HG02840 (cell line): ENCODE results near the gene SCAF1.

Experiments
- ATAC-seq: cut with Tn5 transposase; IDR thresholded peaks from one replicate; pipeline ENCODE4 v1.9.1; 2021; ENCODE audit warnings: mild to moderate bottlenecking, moderate library complexity, moderate number of reproducible peaks; ENCODE audit not compliant: unreplicated experiment, low FRiP score

SCAF1 gene

GRCh38 chr19:49640113-49640898, 1.7 kb upstream of the SCAF1 start, which contains the start of gene RRAS:
Gene RRAS, minus strand, starts transcription at chr19:49640143. Its CDS starts 45 bp downstream, at chr19:49640098.
- ATAC-seq: peak; percentile 65

- no peak for ATAC-seq
Observed at GRCh38 chr19:49642492-49643035, 555 bp downstream of the SCAF1 start.

DNA sequence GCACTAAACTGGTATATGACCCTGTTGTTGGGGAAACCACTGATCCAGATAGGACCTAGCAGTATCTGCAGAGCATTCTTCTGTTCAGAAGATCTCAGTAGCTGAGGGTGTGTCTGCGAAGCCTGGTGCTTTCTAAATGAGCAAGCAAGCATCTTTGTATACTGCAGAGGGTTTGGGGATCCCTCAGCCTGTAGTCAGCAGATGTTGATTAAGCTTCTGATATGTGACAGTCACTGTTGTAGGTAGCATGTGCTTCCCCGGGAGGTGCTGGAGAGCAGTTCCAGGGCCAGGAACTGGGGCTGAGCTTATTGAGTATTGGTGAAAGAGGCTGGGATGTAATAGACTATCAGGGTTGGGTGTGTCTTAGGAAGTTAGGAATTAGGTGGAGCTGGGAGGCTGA, 1.5 kb downstream of the SCAF1 start:
- no peak for ATAC-seq

DNA sequence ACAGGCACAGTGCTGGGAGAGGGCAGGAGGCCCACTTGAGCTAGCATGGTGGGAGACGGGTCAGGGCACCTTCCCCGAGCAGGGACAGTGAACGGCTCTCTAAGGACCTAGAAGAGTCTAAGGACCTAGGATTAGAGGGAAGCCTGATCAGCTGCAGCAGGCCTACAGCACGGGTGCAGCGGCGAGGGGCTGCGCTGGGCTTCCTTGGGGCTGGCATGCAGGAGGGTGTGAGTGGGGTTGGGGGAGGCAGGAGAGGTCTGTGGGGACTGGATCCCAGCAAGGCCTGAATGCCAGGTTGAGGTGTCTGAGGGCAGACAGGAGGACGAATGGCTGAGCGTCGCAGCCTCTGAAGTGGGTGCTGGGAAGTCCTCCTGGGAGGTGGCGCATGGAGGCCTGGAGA, 3.6 kb downstream of the SCAF1 start:
- ATAC-seq: no peak

- ATAC-seq: no peak
Observed at GRCh38 chr19:49645995-49646394, 4.0 kb downstream of the SCAF1 start.

DNA sequence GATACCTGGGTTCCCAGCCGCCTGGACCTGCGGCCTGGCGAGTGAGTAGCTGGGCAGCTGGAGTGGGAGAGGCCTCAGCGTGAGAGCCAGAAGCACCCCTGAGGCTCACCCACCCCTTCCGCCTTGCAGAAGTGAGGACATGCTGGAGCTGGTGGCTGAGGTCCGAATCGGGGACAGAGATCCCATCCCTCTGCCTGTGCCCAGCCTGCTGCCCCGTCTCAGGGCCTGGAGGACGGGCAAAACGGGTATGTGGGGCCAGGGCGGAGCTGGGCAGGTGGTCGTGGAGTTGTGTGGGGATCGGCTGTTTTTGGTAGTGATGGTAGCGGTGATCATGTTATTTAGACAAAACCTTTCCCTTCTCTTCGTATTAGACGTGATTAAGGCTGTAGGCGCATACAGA, 4.6 kb downstream of the SCAF1 start:
- ATAC-seq: no peak

- no peak for ATAC-seq
Observed at GRCh38 chr19:49651029-49651819, 9.2 kb downstream of the SCAF1 start.

DNA sequence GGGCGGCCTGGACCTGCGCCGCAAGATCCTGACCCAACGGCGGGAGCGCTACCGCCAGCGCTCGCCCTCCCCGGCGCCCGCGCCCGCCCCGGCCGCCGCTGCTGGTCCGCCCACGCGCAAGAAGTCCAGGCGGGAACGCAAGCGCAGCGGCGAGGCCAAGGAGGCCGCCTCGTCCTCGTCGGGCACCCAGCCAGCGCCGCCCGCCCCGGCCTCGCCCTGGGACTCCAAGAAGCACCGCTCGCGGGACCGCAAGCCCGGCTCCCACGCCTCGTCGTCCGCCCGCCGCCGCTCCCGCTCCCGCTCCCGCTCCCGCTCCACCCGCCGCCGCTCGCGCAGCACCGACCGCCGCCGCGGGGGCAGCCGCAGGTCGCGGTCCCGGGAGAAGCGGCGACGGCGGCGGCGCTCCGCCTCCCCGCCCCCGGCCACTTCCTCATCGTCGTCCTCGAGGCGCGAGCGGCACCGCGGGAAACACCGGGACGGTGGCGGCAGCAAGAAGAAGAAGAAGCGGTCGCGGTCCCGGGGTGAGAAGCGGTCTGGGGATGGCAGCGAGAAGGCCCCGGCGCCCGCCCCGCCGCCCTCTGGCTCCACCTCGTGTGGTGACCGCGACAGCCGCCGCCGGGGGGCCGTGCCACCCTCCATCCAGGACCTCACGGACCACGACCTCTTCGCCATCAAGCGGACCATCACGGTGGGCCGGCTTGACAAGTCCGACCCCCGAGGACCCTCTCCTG, 10.0 kb downstream of the SCAF1 start:
- ATAC-seq: no peak

GRCh38 chr19:49652551-49653465, 10.8 kb downstream of the SCAF1 start:
- no peak for ATAC-seq

DNA sequence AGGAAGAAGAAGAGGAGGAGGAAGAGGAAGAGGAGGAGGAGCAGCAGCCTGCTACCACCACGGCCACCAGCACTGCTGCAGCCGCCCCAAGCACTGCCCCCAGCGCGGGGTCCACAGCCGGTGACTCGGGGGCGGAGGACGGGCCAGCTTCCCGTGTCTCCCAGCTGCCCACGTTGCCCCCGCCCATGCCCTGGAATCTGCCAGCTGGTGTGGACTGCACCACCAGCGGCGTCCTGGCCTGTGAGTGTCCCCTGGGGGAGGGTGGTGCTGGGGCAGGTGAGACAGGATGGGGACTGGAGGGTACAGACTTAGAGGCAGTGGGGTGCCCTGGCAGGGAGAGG, 11.4 kb downstream of the SCAF1 start:
- no peak for ATAC-seq

DNA sequence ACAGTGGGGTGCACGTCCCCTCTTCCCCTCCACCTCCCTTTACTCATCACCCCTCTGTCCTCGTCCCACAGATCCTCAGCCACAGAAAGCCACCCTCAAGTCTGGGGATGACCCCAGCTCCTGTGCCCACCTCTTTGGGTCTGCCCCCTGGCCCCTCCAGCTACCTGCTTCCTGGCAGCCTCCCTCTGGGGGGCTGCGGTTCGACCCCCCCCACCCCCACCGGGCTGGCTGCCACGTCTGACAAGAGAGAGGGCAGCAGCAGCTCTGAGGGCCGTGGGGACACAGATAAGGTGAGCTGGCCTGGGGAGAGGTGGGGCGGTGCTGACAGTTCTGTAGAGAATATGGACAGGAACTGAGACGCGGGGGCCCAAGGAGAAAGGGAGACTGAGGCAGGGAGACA, 12.6 kb downstream of the SCAF1 start:
- no peak for ATAC-seq

DNA sequence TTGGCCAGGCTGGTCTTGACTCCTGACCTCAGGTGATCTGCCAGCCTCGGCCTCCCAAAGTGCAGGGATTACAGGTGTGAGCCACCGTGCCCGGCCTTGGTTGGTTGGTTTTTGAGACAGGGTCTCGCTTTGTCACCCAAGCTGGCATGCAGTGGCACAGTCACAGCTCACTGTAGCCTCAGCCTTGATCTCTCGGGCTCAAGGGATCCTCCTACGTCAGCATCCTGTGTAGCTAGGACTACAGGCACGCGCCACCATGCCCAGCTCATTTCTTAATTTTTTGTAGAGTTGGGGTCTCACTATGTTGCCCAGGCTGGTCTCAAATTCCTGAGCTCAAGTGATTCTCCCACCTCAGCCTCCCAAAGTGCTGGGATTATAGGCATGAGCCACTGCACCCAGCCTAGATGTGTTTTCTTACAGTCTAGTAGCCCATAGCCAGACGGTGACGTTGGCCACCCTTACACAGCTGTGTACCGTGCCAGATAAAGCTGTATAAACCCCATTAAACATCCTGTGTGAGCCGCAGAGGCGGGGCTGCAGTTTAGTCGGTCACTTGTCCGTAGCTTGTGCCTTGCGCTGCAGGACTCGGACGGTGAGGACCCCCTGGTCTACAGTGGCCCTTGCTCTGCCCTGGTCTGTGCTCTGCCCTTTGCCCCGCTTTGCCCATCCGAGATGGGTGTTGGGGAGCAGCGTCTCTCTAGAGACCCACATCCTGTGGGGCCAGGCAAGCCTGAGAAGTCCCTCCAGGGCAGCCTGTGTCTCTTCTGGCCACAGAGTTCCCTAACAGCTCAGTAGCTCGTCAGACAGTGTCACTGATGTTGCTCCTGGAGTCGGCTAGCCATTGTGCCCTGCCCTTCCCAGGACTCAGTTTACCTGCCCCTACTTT, 13.8 kb downstream of the SCAF1 start:
- ATAC-seq: no peak

DNA sequence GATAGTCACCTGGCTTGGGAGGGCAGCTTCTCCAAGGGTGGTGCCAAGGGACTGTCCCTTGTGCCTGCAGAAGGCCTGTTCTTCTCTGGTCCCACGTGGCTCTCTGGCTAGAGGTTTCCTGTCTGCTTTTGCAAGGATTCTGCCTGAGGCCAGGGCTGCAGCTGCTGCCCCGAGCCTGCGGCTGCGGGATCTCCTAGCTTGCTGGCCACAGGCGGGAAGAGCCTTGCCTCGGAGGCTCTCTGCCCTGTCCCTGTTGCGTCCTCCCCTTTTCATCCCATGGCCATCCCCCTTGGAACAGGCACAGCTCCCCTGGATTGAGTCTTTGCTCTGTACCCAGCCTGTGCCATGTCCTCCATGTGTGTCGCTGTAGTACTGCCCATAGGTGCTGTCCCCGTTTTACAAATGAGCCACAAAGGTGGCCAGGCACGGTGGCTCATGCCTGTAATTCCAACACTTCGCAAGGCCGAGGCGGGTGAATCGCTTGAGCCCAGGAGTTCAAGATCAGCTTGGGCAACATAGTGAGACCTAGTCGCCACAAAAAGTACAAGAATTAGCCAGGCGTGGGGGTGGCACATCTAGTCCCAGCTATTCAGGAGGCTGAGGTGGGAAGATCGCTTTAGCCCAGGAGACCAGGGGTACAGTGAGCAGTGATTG, 14.6 kb downstream of the SCAF1 start:
- ATAC-seq: no peak

DNA sequence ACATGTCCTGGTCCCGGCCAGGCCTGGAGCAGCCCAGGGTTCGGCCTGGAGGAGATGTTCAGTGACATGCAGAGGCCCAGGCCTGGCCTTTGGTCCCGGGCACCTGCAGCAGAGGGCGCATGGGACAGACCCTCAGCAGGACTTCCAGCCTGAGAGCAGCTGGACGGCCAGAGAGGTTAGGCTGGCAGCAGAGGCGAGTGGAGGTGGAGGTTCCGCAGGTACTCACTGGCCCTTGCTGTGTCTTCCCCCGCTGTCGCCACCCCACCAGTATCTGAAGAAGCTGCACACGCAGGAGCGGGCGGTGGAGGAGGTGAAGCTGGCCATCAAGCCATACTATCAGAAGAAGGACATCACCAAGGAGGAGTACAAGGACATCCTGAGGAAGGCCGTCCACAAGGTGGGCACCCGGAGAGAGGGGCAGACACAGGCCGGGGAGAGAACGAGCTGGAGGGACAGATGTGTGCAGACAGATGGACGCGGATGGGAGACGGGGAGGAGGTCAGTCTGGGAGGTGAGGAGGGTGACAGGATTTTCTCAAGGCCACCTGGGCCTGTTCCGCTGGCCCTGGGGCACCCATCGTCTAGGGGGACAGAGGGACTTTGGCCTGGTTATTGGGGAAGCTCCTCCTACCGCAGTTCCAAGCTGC, 15.6 kb downstream of the SCAF1 start:
- ATAC-seq: no peak

GRCh38 chr19:49658139-49658517, 16.1 kb downstream of the SCAF1 start:
- no peak for ATAC-seq

GRCh38 chr19:49658566-49659442, 16.8 kb downstream of the SCAF1 start:
- no peak for ATAC-seq

- ATAC-seq: no peak
Observed at GRCh38 chr19:49660338-49660961, 18.4 kb downstream of the SCAF1 start.
